ENCODE data around the gene NUP54.

NUP54 gene

GRCh38 chr4:76168688-76169087 lies 20.5 kb upstream of the NUP54 start:
- H3K36me3 Mint-ChIP-seq = peaks cover 34% of the 10 kb centered on the region
- ATAC-seq (no peak), DNase-seq (ENCODE audit: low spot score in 2 of 2) (no peak)
- peak overlapping the region; percentile 5 for H3K27ac Mint-ChIP-seq
- no peaks in the 10 kb centered on the region for H3K4me1 Mint-ChIP-seq
- no peak overlapping the region for H3K4me3 Mint-ChIP-seq
- H3K9me3 Mint-ChIP-seq = no peaks in the 10 kb centered on the region

- no peak for ATAC-seq
Measured at GRCh38 chr4:76166480-76166879, 18.3 kb upstream of the NUP54 start.

GRCh38 chr4:76160355-76160754 lies 12.2 kb upstream of the NUP54 start:
- no peak overlapping the region for H3K27ac Mint-ChIP-seq
- H3K36me3 Mint-ChIP-seq = peaks cover 15% of the 10 kb centered on the region
- no peaks in the 10 kb centered on the region for H3K4me1 Mint-ChIP-seq
- H3K4me3 Mint-ChIP-seq = no peak overlapping the region
- ATAC-seq (no peak), DNase-seq (ENCODE audit: low spot score in 2 of 2) (no peak)
- H3K9me3 Mint-ChIP-seq = no peaks in the 10 kb centered on the region

More at GRCh38 chr4:76166480-76166879, 18.3 kb upstream of the NUP54 start:
- no peak for DNase-seq (ENCODE audit: low spot score in 2 of 2)
- no peak overlapping the region for H3K4me3 Mint-ChIP-seq
- H3K9me3 Mint-ChIP-seq = no peaks in the 10 kb centered on the region
- no peaks in the 10 kb centered on the region for H3K4me1 Mint-ChIP-seq
- no peak overlapping the region for H3K27ac Mint-ChIP-seq
- H3K36me3 Mint-ChIP-seq = peaks cover 25% of the 10 kb centered on the region

- Mint-ChIP-seq H3K9me3 (peaks cover 3% of the 10 kb centered on the region), H3K27ac (no peak overlapping the region), H3K36me3 (peaks cover 6% of the 10 kb centered on the region), H3K4me1 (no peaks in the 10 kb centered on the region), H3K4me3 (no peak overlapping the region)
- ATAC-seq = no peak
- DNase-seq (ENCODE audit: low spot score in 2 of 2) = no peak
Measured at GRCh38 chr4:76156635-76157034, 8.4 kb upstream of the NUP54 start.

GRCh38 chr4:76155979-76156378 lies 7.8 kb upstream of the NUP54 start:
- no peak for DNase-seq (ENCODE audit: low spot score in 2 of 2)
- Mint-ChIP-seq H3K36me3 (no peaks in the 10 kb centered on the region), H3K9me3 (peaks cover 3% of the 10 kb centered on the region), H3K4me1 (no peaks in the 10 kb centered on the region), H3K27ac (no peak overlapping the region), H3K4me3 (no peak overlapping the region)
- no peak for ATAC-seq

GRCh38 chr4:76153356-76153755 lies 5.2 kb upstream of the NUP54 start:
- peaks cover 2% of the 10 kb centered on the region for H3K36me3 Mint-ChIP-seq
- no peak overlapping the region for H3K27ac Mint-ChIP-seq
- peaks cover 3% of the 10 kb centered on the region for H3K9me3 Mint-ChIP-seq
- no peak for DNase-seq (ENCODE audit: low spot score in 2 of 2)
- no peak overlapping the region for H3K4me3 Mint-ChIP-seq
- no peak for ATAC-seq
- H3K4me1 Mint-ChIP-seq = peaks cover 11% of the 10 kb centered on the region

- peaks cover 39% of the 10 kb centered on the region for H3K36me3 Mint-ChIP-seq
- H3K9me3 Mint-ChIP-seq = no peaks in the 10 kb centered on the region
- H3K4me3 Mint-ChIP-seq = peak overlapping the region; percentile 95
- H3K4me1 Mint-ChIP-seq = peaks cover 13% of the 10 kb centered on the region
- DNase-seq (ENCODE audit: low spot score in 2 of 2) (no peak), ATAC-seq (peak; percentile 66)
- peak overlapping the region; percentile 95 for H3K27ac Mint-ChIP-seq
Measured at GRCh38 chr4:76147454-76148141, 599 bp downstream of the NUP54 start.

GRCh38 chr4:76144546-76144945 lies 3.7 kb downstream of the NUP54 start:
- Mint-ChIP-seq H3K9me3 (no peaks in the 10 kb centered on the region), H3K4me3 (no peak overlapping the region)

GRCh38 chr4:76141241-76141640 lies 7.0 kb downstream of the NUP54 start:
- H3K36me3 Mint-ChIP-seq = peaks cover 81% of the 10 kb centered on the region
- ATAC-seq = no peak
- no peak for DNase-seq (ENCODE audit: low spot score in 2 of 2)
- peaks cover 29% of the 10 kb centered on the region for H3K4me1 Mint-ChIP-seq
- no peak overlapping the region for H3K4me3 Mint-ChIP-seq
- no peaks in the 10 kb centered on the region for H3K9me3 Mint-ChIP-seq
- no peak overlapping the region for H3K27ac Mint-ChIP-seq

More at GRCh38 chr4:76144546-76144945, 3.7 kb downstream of the NUP54 start:
- Mint-ChIP-seq H3K36me3 (peaks cover 69% of the 10 kb centered on the region), H3K27ac (no peak overlapping the region), H3K4me1 (peaks cover 26% of the 10 kb centered on the region)
- DNase-seq (ENCODE audit: low spot score in 2 of 2) (no peak), ATAC-seq (no peak)

- ATAC-seq = no peak
- Mint-ChIP-seq H3K9me3 (no peaks in the 10 kb centered on the region), H3K4me1 (no peaks in the 10 kb centered on the region), H3K4me3 (no peak overlapping the region), H3K27ac (no peak overlapping the region), H3K36me3 (peaks cover 93% of the 10 kb centered on the region)
- no peak for DNase-seq (ENCODE audit: low spot score in 2 of 2)
Measured at GRCh38 chr4:76127754-76128153, 20.4 kb downstream of the NUP54 start.

GRCh38 chr4:76125816-76126215 lies 22.4 kb downstream of the NUP54 start:
- Mint-ChIP-seq H3K4me1 (no peaks in the 10 kb centered on the region), H3K9me3 (no peaks in the 10 kb centered on the region), H3K36me3 (peaks cover 94% of the 10 kb centered on the region), H3K27ac (peak overlapping the region; percentile 32), H3K4me3 (no peak overlapping the region)
- ATAC-seq = no peak
- no peak for DNase-seq (ENCODE audit: low spot score in 2 of 2)

- H3K4me1 Mint-ChIP-seq = no peaks in the 10 kb centered on the region
- ATAC-seq = no peak
- DNase-seq (ENCODE audit: low spot score in 2 of 2) = no peak
- no peaks in the 10 kb centered on the region for H3K9me3 Mint-ChIP-seq
- peaks cover 99% of the 10 kb centered on the region for H3K36me3 Mint-ChIP-seq
- no peak overlapping the region for H3K4me3 Mint-ChIP-seq
- H3K27ac Mint-ChIP-seq = no peak overlapping the region
Measured at GRCh38 chr4:76120199-76120598, 28.0 kb downstream of the NUP54 start.

GRCh38 chr4:76117536-76117935 lies 30.7 kb downstream of the NUP54 start:
- Mint-ChIP-seq H3K36me3 (peaks cover 98% of the 10 kb centered on the region), H3K27ac (no peak overlapping the region)
- ATAC-seq = no peak

GRCh38 chr4:76116821-76117220 lies 31.4 kb downstream of the NUP54 start:
- DNase-seq (ENCODE audit: low spot score in 2 of 2) = no peak
- Mint-ChIP-seq H3K4me1 (no peaks in the 10 kb centered on the region), H3K27ac (no peak overlapping the region), H3K4me3 (no peak overlapping the region), H3K9me3 (no peaks in the 10 kb centered on the region), H3K36me3 (peaks cover 91% of the 10 kb centered on the region)
- ATAC-seq = no peak

More at GRCh38 chr4:76117536-76117935, 30.7 kb downstream of the NUP54 start:
- DNase-seq (ENCODE audit: low spot score in 2 of 2) = no peak
- Mint-ChIP-seq H3K9me3 (no peaks in the 10 kb centered on the region), H3K4me3 (no peak overlapping the region), H3K4me1 (no peaks in the 10 kb centered on the region)

GRCh38 chr4:76108467-76109181 lies 39.6 kb downstream of the NUP54 start:
- Mint-ChIP-seq H3K4me3 (no peak overlapping the region), H3K27ac (no peak overlapping the region), H3K4me1 (no peaks in the 10 kb centered on the region), H3K9me3 (no peaks in the 10 kb centered on the region), H3K36me3 (peaks cover 11% of the 10 kb centered on the region)
- ATAC-seq (peak; percentile 62), DNase-seq (ENCODE audit: low spot score in 2 of 2) (no peak)

- no peak overlapping the region for H3K27ac Mint-ChIP-seq
- H3K4me3 Mint-ChIP-seq = no peak overlapping the region
- no peaks in the 10 kb centered on the region for H3K4me1 Mint-ChIP-seq
- ATAC-seq (no peak), DNase-seq (ENCODE audit: low spot score in 2 of 2) (no peak)
- no peaks in the 10 kb centered on the region for H3K9me3 Mint-ChIP-seq
- no peaks in the 10 kb centered on the region for H3K36me3 Mint-ChIP-seq
Measured at GRCh38 chr4:76106442-76106841, 41.8 kb downstream of the NUP54 start.

Measured in stimulated activated effector memory CD8-positive, alpha-beta T cell treated with anti-CD3 and anti-CD28 coated beads, Interleukin-12 subunit alpha, Interleukin-12 subunit beta, amount 100 ng/mL, for 72 hours (primary cell).